Measurements from ENCODE around the gene ZDHHC13. TPM values are rescaled to one million over a fixed set of nuclear protein-coding genes. Genes with fewer than 3 reads are reported as not detected.

The ZDHHC13 gene
- total RNA-seq (2022; extraction: Qiagen RNA extraction): 13.0 to 16.9 TPM (median 15.6 TPM) in 5 replicates

GRCh38 chr11:19116971-19117759 lies at the start of gene ZDHHC13:
Gene ZDHHC13, plus strand, starts transcription at chr11:19117168. Its CDS starts 82 bp downstream, at chr11:19117250.

GRCh38 chr11:19201737-19202605 lies 85.0 kb downstream of the ZDHHC13 start, which contains the start of gene CSRP3:
Gene CSRP3, minus strand, starts transcription at chr11:19201983. Its CDS starts 9,535 bp downstream, at chr11:19192448.

Other genes with a start within 250 kb of the ZDHHC13 start
- gene MRGPRX1, start 177.8 kb upstream of the ZDHHC13 start, total RNA-seq (2022; extraction: Qiagen RNA extraction): not detected in 5 replicates
- gene MRGPRX2, start 56.5 kb upstream of the ZDHHC13 start, total RNA-seq (2022; extraction: Qiagen RNA extraction): not detected in 5 replicates
- not detected in 5 replicates for gene CSRP3, start 84.8 kb downstream of the ZDHHC13 start, total RNA-seq (2022; extraction: Qiagen RNA extraction)
- gene E2F8, start 123.8 kb downstream of the ZDHHC13 start, total RNA-seq (2022; extraction: Qiagen RNA extraction): 5.3 to 6.2 TPM (median 5.9 TPM) in 5 replicates